ENCODE data around the gene PSMD10.

The PSMD10 gene

DNA sequence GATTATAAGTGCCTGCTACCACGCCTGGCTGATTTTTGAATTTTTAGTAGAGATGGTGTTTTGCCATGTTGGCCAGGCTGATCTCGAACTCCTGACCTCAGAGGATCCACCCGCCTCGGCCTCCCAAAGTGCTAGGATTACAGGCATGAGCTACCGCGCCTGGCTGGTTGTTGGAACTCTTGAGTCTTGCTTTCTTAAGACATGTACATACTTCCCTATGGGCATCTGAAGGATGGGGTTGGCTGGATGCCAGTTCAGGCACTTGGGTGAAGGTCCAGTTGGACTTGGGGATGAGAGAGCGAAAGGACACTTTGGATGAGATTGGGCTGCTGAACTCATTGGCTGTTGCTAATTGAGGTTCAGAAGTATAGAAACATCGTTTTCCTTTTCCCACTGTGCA is 40.7 kb upstream of the PSMD10 start:
- H3K36me3 ChIP-seq (ENCODE audit: insufficient read depth) = no peaks in the 10 kb centered on the region
- H4K20me1 ChIP-seq (ENCODE audit: insufficient read depth) = no peaks in the 10 kb centered on the region
- no peak overlapping the region for H3K27ac ChIP-seq
- no peak overlapping the region for H2AFZ ChIP-seq (ENCODE audit: low read depth)
- H3K79me2 ChIP-seq (ENCODE audit: insufficient read depth, low read depth) = no peaks in the 10 kb centered on the region
- H3K4me3 ChIP-seq (IDR thresholded peaks at IDR 0.05; ENCODE audit: insufficient read depth, low read depth, low read length) = no peak overlapping the region
- H3K4me2 ChIP-seq = no peak overlapping the region
- TF ChIP-seq, protein P1, sequence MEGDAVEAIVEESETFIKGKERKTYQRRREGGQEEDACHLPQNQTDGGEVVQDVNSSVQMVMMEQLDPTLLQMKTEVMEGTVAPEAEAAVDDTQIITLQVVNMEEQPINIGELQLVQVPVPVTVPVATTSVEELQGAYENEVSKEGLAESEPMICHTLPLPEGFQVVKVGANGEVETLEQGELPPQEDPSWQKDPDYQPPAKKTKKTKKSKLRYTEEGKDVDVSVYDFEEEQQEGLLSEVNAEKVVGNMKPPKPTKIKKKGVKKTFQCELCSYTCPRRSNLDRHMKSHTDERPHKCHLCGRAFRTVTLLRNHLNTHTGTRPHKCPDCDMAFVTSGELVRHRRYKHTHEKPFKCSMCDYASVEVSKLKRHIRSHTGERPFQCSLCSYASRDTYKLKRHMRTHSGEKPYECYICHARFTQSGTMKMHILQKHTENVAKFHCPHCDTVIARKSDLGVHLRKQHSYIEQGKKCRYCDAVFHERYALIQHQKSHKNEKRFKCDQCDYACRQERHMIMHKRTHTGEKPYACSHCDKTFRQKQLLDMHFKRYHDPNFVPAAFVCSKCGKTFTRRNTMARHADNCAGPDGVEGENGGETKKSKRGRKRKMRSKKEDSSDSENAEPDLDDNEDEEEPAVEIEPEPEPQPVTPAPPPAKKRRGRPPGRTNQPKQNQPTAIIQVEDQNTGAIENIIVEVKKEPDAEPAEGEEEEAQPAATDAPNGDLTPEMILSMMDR (conservative IDR thresholded peaks at IDR 0.05; ENCODE audit: low read depth, low read length) = no peak
- H3K4me1 ChIP-seq (ENCODE audit: low read depth, poor library complexity, severe bottlenecking) = no peaks in the 10 kb centered on the region
- H3K9ac ChIP-seq = no peak overlapping the region
- H3K27me3 ChIP-seq (ENCODE audit: insufficient read depth, low read depth) = no peaks in the 10 kb centered on the region

DNA sequence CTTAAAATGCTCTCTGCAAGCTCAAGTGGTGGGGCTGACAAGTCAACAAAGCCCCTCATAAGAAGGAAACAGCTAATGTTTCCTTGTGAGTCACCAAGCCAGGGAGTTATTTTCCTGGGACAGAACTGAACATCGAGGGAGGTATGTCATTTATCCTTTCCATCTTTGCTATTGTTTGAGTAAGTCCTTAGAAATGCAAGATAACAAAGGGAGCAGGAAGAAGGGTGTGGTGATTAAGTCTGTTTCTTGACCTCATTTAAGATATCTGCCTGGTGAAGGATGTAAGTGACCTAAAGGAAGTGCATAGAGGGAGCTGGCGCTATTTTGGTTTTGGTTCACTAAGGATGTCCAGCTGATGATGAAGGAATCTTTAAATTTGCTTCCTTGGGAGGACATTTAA is 40.1 kb upstream of the PSMD10 start:
- no peaks in the 10 kb centered on the region for H3K27me3 ChIP-seq (ENCODE audit: insufficient read depth, low read depth)
- H3K9ac ChIP-seq = no peak overlapping the region
- no peak overlapping the region for H2AFZ ChIP-seq (ENCODE audit: low read depth)
- H3K27ac ChIP-seq = no peak overlapping the region
- no peak overlapping the region for H3K4me2 ChIP-seq
- no peaks in the 10 kb centered on the region for H3K4me1 ChIP-seq (ENCODE audit: low read depth, poor library complexity, severe bottlenecking)
- no peaks in the 10 kb centered on the region for H3K36me3 ChIP-seq (ENCODE audit: insufficient read depth)
- H4K20me1 ChIP-seq (ENCODE audit: insufficient read depth) = no peaks in the 10 kb centered on the region
- H3K4me3 ChIP-seq (IDR thresholded peaks at IDR 0.05; ENCODE audit: insufficient read depth, low read depth, low read length) = no peak overlapping the region
- TF ChIP-seq, protein P1 (conservative IDR thresholded peaks at IDR 0.05; ENCODE audit: low read depth, low read length) = no peak
- H3K79me2 ChIP-seq (ENCODE audit: insufficient read depth, low read depth) = no peaks in the 10 kb centered on the region

DNA sequence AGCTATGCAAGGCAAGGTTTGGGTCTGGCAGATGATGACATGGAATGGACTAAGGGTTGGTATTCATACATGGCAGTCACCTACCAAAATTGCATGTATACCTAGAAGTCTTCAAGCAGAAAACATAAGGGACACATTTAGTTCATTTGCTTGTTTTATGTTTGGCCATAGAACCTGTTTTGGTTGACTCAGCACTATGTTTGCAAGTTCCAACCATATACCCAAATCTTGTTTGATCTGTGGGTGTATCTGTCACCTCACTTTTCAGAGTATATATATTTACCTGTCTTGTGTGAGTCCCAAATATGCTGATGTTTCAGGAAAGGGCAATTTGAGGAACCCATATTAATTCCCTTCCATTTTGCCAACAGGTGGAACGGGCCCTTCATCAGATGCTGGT is 39.5 kb upstream of the PSMD10 start:
- Histone ChIP-seq H3K4me3 (IDR thresholded peaks at IDR 0.05; ENCODE audit: insufficient read depth, low read depth, low read length) (no peak overlapping the region), H3K36me3 (ENCODE audit: insufficient read depth) (no peaks in the 10 kb centered on the region), H4K20me1 (ENCODE audit: insufficient read depth) (no peaks in the 10 kb centered on the region), H3K27me3 (ENCODE audit: insufficient read depth, low read depth) (no peaks in the 10 kb centered on the region), H3K4me1 (ENCODE audit: low read depth, poor library complexity, severe bottlenecking) (no peaks in the 10 kb centered on the region), H2AFZ (ENCODE audit: low read depth) (no peak overlapping the region), H3K79me2 (ENCODE audit: insufficient read depth, low read depth) (no peaks in the 10 kb centered on the region), H3K4me2 (no peak overlapping the region), H3K27ac (no peak overlapping the region), H3K9ac (no peak overlapping the region)
- TF ChIP-seq, protein P1 (conservative IDR thresholded peaks at IDR 0.05; ENCODE audit: low read depth, low read length) = no peak

DNA sequence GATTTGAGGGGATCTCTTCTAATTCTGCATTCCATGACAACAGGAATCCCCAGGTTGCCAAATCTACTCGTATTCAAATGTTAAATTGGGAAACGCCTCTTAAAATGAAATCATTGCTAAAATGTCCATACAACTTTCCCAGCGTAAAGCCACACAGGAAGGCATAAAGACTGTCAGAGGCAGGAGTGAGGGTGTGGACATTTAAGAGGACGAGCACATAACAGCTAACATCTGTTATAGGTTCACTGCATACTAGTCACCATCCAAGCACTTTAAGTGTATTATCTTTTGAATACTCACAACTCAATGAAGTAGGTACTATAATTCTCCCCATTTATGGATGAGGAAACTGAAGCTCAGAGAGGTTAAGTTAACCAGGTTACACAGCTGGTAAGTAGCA is 35.8 kb upstream of the PSMD10 start:
- Histone ChIP-seq H3K4me2 (no peak overlapping the region), H3K9ac (no peak overlapping the region), H2AFZ (ENCODE audit: low read depth) (no peak overlapping the region), H3K36me3 (ENCODE audit: insufficient read depth) (no peaks in the 10 kb centered on the region), H3K79me2 (ENCODE audit: insufficient read depth, low read depth) (no peaks in the 10 kb centered on the region), H3K4me1 (ENCODE audit: low read depth, poor library complexity, severe bottlenecking) (no peaks in the 10 kb centered on the region), H3K27me3 (ENCODE audit: insufficient read depth, low read depth) (no peaks in the 10 kb centered on the region), H3K27ac (no peak overlapping the region), H3K4me3 (IDR thresholded peaks at IDR 0.05; ENCODE audit: insufficient read depth, low read depth, low read length) (no peak overlapping the region), H4K20me1 (ENCODE audit: insufficient read depth) (no peaks in the 10 kb centered on the region)
- TF ChIP-seq, protein P1 (conservative IDR thresholded peaks at IDR 0.05; ENCODE audit: low read depth, low read length) = no peak

DNA sequence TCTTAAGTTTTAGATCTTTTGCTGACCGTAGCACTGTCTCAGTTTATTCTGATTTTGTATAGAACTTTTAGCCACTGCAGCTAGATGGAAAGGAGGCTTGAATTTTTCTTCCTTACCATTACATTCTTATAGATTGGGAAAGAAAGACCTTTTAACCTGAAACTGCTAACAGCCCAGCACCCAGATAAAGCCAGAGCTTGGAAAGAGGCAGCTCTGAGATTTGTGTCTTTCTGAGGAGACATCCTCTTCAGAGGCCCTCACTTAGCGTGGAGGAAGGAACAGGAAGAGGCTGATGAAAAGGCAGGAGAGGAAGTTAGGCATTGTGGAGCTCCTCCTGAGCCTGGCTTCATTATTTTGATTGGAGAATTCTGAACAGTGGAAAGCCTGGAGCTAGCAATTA is 35.3 kb upstream of the PSMD10 start:
- H3K36me3 ChIP-seq (ENCODE audit: insufficient read depth) = no peaks in the 10 kb centered on the region
- H3K4me1 ChIP-seq (ENCODE audit: low read depth, poor library complexity, severe bottlenecking) = no peaks in the 10 kb centered on the region
- no peaks in the 10 kb centered on the region for H3K79me2 ChIP-seq (ENCODE audit: insufficient read depth, low read depth)
- no peak overlapping the region for H2AFZ ChIP-seq (ENCODE audit: low read depth)
- no peak overlapping the region for H3K27ac ChIP-seq
- no peak overlapping the region for H3K9ac ChIP-seq
- H4K20me1 ChIP-seq (ENCODE audit: insufficient read depth) = no peaks in the 10 kb centered on the region
- TF ChIP-seq, protein P1 (conservative IDR thresholded peaks at IDR 0.05; ENCODE audit: low read depth, low read length) = no peak
- no peak overlapping the region for H3K4me3 ChIP-seq (IDR thresholded peaks at IDR 0.05; ENCODE audit: insufficient read depth, low read depth, low read length)
- H3K27me3 ChIP-seq (ENCODE audit: insufficient read depth, low read depth) = no peaks in the 10 kb centered on the region
- H3K4me2 ChIP-seq = no peak overlapping the region

Data from KMS-11 (cell line).